Cardiac fibroblast (primary cell): Measurements from ENCODE around the gene GLRA3.

Experiments used
- DNase-seq, 2 donors: peaks; one replicate each; pipeline versions ENCODE4 v3.0.0 to v3.0.0-alpha.2; 2010; ENCODE audit warnings: low read depth in 2 of 2
- H3K4me3 ChIP-seq, 2 donors: replicated peaks in 1 of 2; 1 replicate in 1 of 2; 2 replicates in 1 of 2; pipeline ENCODE4 v1.5.1; 2011; ENCODE audit warnings: low read depth in 2 of 2, low read length in 2 of 2, mild to moderate bottlenecking in 2 of 2, moderate library complexity in 1 of 2
- TF ChIP-seq, protein P1 (sequence below): IDR thresholded peaks from one replicate; pipeline ENCODE4 v1.5.1; 2011; ENCODE audit warnings: low read depth, mild to moderate bottlenecking, low read length, inconsistent platforms

GLRA3 gene

DNA sequence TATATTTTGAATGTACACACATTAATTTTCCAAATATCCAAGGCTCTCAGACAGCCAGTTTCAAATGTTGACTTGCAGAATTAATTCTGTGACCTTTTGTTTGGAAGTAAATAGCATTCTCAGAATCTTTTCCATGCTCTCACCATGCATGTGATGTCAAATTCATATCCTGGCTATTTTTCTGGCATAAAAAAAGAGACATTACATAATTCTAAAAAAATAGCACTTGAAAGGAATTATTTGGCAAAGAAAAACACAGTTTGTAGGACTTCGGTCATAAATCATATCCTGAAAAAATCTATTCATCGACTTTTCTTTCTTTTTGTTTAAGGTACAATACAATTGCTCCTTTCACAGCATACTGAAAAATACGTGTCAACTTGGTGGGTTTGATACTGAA lies 111.2 kb downstream of the GLRA3 start:
- peak in 1 of 2 donors; percentile 10 for DNase-seq
- TF ChIP-seq, protein P1, sequence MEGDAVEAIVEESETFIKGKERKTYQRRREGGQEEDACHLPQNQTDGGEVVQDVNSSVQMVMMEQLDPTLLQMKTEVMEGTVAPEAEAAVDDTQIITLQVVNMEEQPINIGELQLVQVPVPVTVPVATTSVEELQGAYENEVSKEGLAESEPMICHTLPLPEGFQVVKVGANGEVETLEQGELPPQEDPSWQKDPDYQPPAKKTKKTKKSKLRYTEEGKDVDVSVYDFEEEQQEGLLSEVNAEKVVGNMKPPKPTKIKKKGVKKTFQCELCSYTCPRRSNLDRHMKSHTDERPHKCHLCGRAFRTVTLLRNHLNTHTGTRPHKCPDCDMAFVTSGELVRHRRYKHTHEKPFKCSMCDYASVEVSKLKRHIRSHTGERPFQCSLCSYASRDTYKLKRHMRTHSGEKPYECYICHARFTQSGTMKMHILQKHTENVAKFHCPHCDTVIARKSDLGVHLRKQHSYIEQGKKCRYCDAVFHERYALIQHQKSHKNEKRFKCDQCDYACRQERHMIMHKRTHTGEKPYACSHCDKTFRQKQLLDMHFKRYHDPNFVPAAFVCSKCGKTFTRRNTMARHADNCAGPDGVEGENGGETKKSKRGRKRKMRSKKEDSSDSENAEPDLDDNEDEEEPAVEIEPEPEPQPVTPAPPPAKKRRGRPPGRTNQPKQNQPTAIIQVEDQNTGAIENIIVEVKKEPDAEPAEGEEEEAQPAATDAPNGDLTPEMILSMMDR = no peak
- no peak overlapping the region for H3K4me3 ChIP-seq

DNA sequence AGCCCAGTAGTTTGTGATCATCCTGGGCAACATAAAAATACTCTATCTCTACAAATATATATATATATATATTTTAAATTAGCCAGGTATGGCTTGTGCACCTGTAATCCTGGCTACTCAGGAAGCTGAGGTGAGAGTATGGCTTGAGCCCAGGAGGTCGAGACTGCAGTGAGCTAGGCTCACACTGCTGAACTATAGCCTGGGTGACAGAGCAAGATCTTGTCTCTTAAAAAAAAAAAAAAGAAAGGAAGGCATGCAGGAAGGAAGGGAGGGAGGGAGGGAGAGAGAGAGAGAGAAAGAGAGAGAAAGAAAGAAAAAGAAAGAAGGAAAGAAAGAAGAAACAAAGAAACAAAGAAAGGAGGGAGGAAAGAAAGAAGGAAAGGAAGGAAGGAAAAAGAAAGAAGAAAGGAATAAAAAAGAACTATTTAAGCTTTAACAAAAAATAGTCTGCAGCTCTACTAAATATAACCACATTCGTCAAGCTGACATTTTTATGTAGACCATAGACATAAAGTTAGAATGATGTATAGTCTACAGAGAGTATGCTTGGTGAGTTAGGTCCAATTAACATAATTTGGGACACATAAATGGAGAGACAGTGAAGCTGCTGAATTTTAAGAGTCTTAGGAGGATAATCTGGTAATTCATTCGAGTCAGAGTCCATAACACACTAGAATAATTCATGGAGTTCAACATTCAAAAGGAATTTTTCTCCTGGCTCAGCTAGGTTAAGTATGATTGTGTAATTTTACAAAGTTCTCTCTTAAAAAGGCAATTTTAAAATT lies 111.9 kb downstream of the GLRA3 start:
- H3K4me3 ChIP-seq = no peak overlapping the region
- TF ChIP-seq, protein P1 = no peak
- no peak for DNase-seq

DNA sequence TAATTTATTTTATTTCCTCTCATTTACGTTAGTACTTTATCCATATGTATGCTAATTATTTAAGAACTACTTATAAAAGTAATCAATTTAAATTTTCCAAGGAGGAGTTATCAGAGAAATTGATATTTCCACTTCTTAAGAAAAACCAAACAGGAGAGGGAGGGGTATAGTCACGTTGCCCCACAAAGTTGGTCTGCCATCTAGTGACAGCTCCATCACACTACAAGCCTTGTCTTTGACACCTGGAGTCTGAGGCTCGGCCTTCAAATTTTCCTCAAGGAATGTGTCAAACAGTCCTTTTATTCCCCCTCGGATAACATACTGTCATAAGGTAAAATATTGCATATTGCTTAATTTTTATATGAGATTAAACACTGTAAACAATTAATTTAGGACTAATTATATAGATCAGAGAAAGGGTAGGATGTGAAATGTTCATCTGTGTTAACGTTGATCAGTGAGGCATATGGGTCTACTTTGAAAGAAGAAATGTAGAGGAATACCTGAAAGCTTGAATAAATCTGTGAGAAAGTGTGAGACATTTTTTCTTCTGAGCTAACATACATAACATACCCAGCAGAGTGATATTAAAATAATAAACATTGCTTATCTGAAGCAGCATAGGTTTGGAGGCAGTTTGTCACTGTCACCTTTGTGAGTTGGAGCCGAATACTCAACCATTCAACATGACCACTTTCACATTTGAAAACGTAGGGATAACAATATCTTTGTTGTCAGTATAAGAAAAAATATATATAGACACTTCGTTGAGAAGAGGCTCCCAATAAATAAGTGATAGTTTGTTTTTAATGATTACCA lies 114.4 kb downstream of the GLRA3 start:
- DNase-seq = peak; percentile 60 to 74
- TF ChIP-seq, protein P1 = peak; percentile 81
- H3K4me3 ChIP-seq = no peak overlapping the region

DNA sequence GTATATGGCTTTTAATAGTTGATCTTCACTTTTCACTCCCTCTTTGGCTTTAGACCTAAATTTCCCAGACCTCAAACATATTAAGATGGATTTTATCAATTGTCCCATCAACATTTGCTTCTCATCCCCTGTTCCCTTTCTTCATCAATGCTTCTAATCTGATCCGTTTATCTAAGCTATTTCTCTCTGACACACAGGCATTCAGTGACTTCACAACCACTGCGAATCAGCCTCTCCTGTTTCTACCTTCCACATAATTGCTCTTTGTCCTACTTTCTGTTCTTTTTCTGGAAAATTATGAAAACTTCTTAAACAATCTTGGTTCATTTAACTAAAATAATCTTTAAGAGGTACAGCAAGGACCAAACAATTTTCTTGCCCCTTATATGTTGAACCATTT lies 115.2 kb downstream of the GLRA3 start:
- peak in 1 of 2 donors; percentile 17 for DNase-seq
- TF ChIP-seq, protein P1 = no peak
- no peak overlapping the region for H3K4me3 ChIP-seq

DNA sequence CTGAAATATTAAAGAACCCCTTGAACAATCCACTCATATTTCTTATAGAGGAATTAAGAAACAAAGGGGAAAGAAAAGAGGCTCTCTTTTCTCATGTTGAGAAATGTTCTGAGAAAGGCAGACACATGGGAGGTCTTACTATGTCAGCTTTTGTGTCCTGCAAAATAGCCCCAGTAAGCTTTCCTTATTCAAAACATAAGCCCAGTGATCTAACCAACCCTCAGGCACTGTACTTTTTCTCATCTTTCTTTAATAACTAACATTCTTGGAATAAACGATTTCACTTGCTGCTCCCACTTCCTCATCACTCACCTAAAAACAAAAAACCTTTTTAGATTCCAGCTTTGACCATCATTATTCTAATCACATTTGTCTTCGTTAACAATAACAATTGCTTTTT lies 115.9 kb downstream of the GLRA3 start:
- no peak for DNase-seq
- TF ChIP-seq, protein P1 = no peak
- H3K4me3 ChIP-seq = no peak overlapping the region

DNA sequence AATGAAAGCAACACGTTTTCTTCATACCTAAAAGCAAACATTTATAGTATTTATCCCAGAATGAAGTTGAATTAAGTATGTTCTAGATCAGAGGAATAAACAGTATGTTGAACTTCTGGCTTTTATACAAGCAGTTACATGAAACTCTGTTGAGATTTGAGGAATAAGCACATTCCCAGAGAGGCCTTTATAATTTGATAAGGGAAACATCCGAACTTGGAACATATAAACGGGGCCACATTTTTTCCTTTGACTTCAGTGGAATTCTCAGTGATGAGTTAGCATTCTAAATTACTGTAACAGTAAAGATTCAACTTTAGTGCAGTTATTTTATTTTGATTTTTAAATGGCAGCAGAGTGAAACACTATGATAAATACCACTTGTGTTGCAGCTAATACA lies 119.5 kb downstream of the GLRA3 start:
- no peak overlapping the region for H3K4me3 ChIP-seq
- TF ChIP-seq, protein P1 = no peak
- peak in 1 of 2 donors; percentile 52 for DNase-seq
